ENCODE measurements around the gene STAP2.
"Not testable (repeated sequence)": the region's sequence is repeated elsewhere in the genome, so short reads cannot be mapped to it uniquely, and the experiment has no call there.

STAP2 gene

GRCh38 chr19:4360081-4360569, 21.5 kb upstream of the STAP2 start:
- intact Hi-C loops (cut with DNase I), result no loop called here

GRCh38 chr19:4359627-4360000, 21.0 kb upstream of the STAP2 start:
- DNase-seq, result no peak
- intact Hi-C loops (cut with DNase I), result no loop called here

More at GRCh38 chr19:4360081-4360569, 21.5 kb upstream of the STAP2 start:
- DNase-seq, result no peak

- intact Hi-C loops (cut with DNase I), result no loop called here
- DNase-seq, result no peak
These were observed 20.3 kb upstream of the STAP2 start for GRCh38 chr19:4358709-4359626.

GRCh38 chr19:4357921-4358326, 19.3 kb upstream of the STAP2 start:
- peak in 1 of 42 donors; percentile 15 for DNase-seq
- intact Hi-C loops (cut with DNase I), result no loop called here

- intact Hi-C loops (cut with DNase I), result no loop called here
- DNase-seq, result peak in 1 of 42 donors; percentile 18
These were observed 18.6 kb upstream of the STAP2 start for GRCh38 chr19:4357095-4357797.

- DNase-seq, result no peak
- intact Hi-C loops (cut with DNase I), result loop anchor here (5.0 kb wide), 1 partner anchor 88 kb away; no protein-coding TSS in a partner anchor
These were observed 16.3 kb upstream of the STAP2 start for GRCh38 chr19:4354897-4355296.

GRCh38 chr19:4354282-4354681, 15.7 kb upstream of the STAP2 start:
- intact Hi-C loops (cut with DNase I), result loop anchor here (5.0 kb wide), 1 partner anchor 87 kb away; no protein-coding TSS in a partner anchor
- no peak for DNase-seq

GRCh38 chr19:4352701-4353121, 14.1 kb upstream of the STAP2 start:
- peak in 23 of 42 donors; percentile 41 to 82 (median 60) for DNase-seq
- intact Hi-C loops (cut with DNase I), result loop anchor here (5.0 kb wide), 1 partner anchor 85 kb away; no protein-coding TSS in a partner anchor

GRCh38 chr19:4350726-4351125, 12.1 kb upstream of the STAP2 start:
- no peak for DNase-seq
- intact Hi-C loops (cut with DNase I), result loop anchor here (5.0 kb wide), 1 partner anchor 83 kb away; no protein-coding TSS in a partner anchor

- intact Hi-C loops (cut with DNase I), result loop anchor here (5.0 kb wide), 1 partner anchor 83 kb away; no protein-coding TSS in a partner anchor
These were observed 11.5 kb upstream of the STAP2 start for GRCh38 chr19:4350111-4350510.

GRCh38 chr19:4349225-4349624, 10.6 kb upstream of the STAP2 start:
- DNase-seq; intact Hi-C loops (cut with DNase I): not testable (repeated sequence)

More at GRCh38 chr19:4350111-4350510, 11.5 kb upstream of the STAP2 start:
- DNase-seq, result no peak

GRCh38 chr19:4347521-4347920, 8.9 kb upstream of the STAP2 start:
- intact Hi-C loops (cut with DNase I), result no loop called here
- DNase-seq, result no peak

- DNase-seq, result no peak
- intact Hi-C loops (cut with DNase I), result no loop called here
These were observed 7.4 kb upstream of the STAP2 start for GRCh38 chr19:4346020-4346383.

GRCh38 chr19:4345342-4346019, 6.9 kb upstream of the STAP2 start:
- intact Hi-C loops (cut with DNase I), result no loop called here
- no peak for DNase-seq

GRCh38 chr19:4343370-4344307, 5.0 kb upstream of the STAP2 start, which contains the start of gene MPND:
Gene MPND (plus strand): TSS chr19:4343562. CDS start chr19:4343594, 32 bp downstream.
- DNase-seq, result peak; percentile 90 to 98 (median 97)
- intact Hi-C loops (cut with DNase I), result loop anchor here (2.0 kb wide), 1 partner anchor 15 kb away; no protein-coding TSS in a partner anchor

- peak; percentile 87 to 99 (median 98) for DNase-seq
- intact Hi-C loops (cut with DNase I), result loop anchor here (2.0 kb wide), 1 partner anchor 14 kb away; no protein-coding TSS in a partner anchor
These were observed 4.2 kb upstream of the STAP2 start for GRCh38 chr19:4342615-4343369.

GRCh38 chr19:4342314-4342614, 3.6 kb upstream of the STAP2 start:
- peak in 3 of 42 donors; percentile 22 to 39 (median 29) for DNase-seq
- intact Hi-C loops (cut with DNase I), result loop anchor here (2.0 kb wide), 1 partner anchor 13 kb away; no protein-coding TSS in a partner anchor
